H1 (cell line): ENCODE data around the gene TEKT3. TPM values are rescaled to one million over a fixed set of nuclear protein-coding genes. Genes with fewer than 3 reads are reported as not detected.

Source experiments
- CBX5 ChIP-seq: fragments of 300-800, 300-1000 bp; sonication (generic); IDR thresholded peaks from 2 replicates; pipeline ENCODE4 v1.7.1; 2016; ENCODE audit warnings: antibody characterized with exemption, low read length, low read depth
- CEBPB ChIP-seq: IDR thresholded peaks from 2 replicates; pipeline ENCODE4 v1.6.1; 2012; ENCODE audit warnings: low read depth, low read length
- CHD7 ChIP-seq: fragments of 300-600 bp; sonication (generic); IDR thresholded peaks from 2 replicates; pipeline ENCODE4 v1.7.1; 2012; ENCODE audit warnings: low read length, moderate library complexity, mild to moderate bottlenecking, inconsistent platforms; ENCODE audit not compliant: insufficient replicate concordance
- GABPA ChIP-seq: IDR thresholded peaks from 2 replicates; pipeline ENCODE4 v1.6.1; 2011; ENCODE audit warnings: mild to moderate bottlenecking, low read length, moderate library complexity, borderline replicate concordance; ENCODE audit not compliant: insufficient read depth
- KDM1A ChIP-seq: fragments of 200-600, 300-600 bp; sonication (generic); IDR thresholded peaks from 2 replicates; pipeline ENCODE4 v1.7.1; 2016; ENCODE audit warnings: mild to moderate bottlenecking, low read length, borderline replicate concordance
- KDM4A ChIP-seq: IDR thresholded peaks from one replicate; pipeline ENCODE4 v1.7.1; 2012; ENCODE audit warnings: low read depth, mild to moderate bottlenecking, moderate library complexity, low read length, inconsistent platforms; ENCODE audit not compliant: severe bottlenecking
- POLR2AphosphoS5 ChIP-seq: IDR thresholded peaks from 2 replicates; pipeline ENCODE4 v1.6.1; 2011; ENCODE audit warnings: low read depth, low read length
- RNF2 ChIP-seq: fragments of 200-900, 300-1000 bp; sonication (generic); IDR thresholded peaks from 2 replicates; pipeline ENCODE4 v1.7.1; 2016; ENCODE audit warnings: borderline replicate concordance, low read depth, mild to moderate bottlenecking, antibody characterized with exemption, low read length; ENCODE audit not compliant: poor library complexity, severe bottlenecking; ENCODE audit errors: missing control alignments
- TAF1 ChIP-seq: IDR thresholded peaks from 2 replicates; pipeline ENCODE4 v1.6.1; 2011; ENCODE audit warnings: mild to moderate bottlenecking, low read depth, low read length
- polyA plus RNA-seq, 7 experiments: library from polyadenylated mRNA; depleted of rRNA in 3 of 7; stranded (reverse) in 5 of 7; unstranded in 2 of 7; fragments of >200 nt in 5 of 7; fragments of 200-250 nt in 2 of 7; gene quantifications; 1 replicate in 5 of 7; 2 replicates in 1 of 7; 4 replicates in 1 of 7; pipeline versions ENCODE4 v1.2.1 to v1.2.3, GENCODE V29; 2011 to 2013; ENCODE audit warnings: missing spikeins in 2 of 7, mixed read lengths in 2 of 7
- total RNA-seq: library from RNA; stranded (reverse); fragmentation: NEBNext Ultra II Directional; extraction: Animal tissue kit (Norgen Biotek cat#: 25700); gene quantifications from 2 replicates; pipeline ENCODE4 v1.2.1, GENCODE V29; 2021

TEKT3 gene
- total and polyA plus RNA-seq, 2 of the 8 experiments (the other 6 are each of a cell fraction or from before 2014, with no cell fraction given): 2.2 to 2.9 TPM

GRCh38 chr17:15262291-15263205, 78.8 kb downstream of the TEKT3 start (continued):
- no peak for TF ChIP-seq CHD7
- TF ChIP-seq CBX5: no peak
- TF ChIP-seq TAF1: no peak
- TF ChIP-seq GABPA: no peak; the same call in 1 of the 2 replicates
- no peak for TF ChIP-seq POLR2AphosphoS5
- no peak; the same call in 1 of the 2 replicates for TF ChIP-seq KDM1A
- TF ChIP-seq KDM4A: peak; percentile 54
- peak; percentile 43 for TF ChIP-seq RNF2
- TF ChIP-seq CEBPB: no peak
